Neuronal stem cell (in vitro differentiated cells): Measurements from ENCODE around the gene RTBDN.
"Not testable (repeated sequence)": the region's sequence is repeated elsewhere in the genome, so short reads cannot be mapped to it uniquely, and the experiment has no call there.

Experiments used
- DNase-seq: peaks from one replicate; pipeline ENCODE4 v3.0.0-alpha.2; 2013; ENCODE audit warnings: low spot score
- H2AFZ ChIP-seq: one replicate; pipeline ENCODE4 v1.6.1; 2013; ENCODE audit warnings: mild to moderate bottlenecking, low read length, inconsistent platforms
- H2AK5ac ChIP-seq: 2 replicates; pipeline ENCODE4 v1.6.1; 2013; ENCODE audit warnings: low read depth, mild to moderate bottlenecking, inconsistent platforms, low read length, moderate library complexity, mixed read lengths
- H2BK120ac ChIP-seq: 2 replicates; pipeline ENCODE4 v1.6.1; 2013; ENCODE audit warnings: low read depth, mild to moderate bottlenecking, inconsistent platforms, low read length, moderate library complexity, mixed read lengths
- H2BK12ac ChIP-seq: one replicate; pipeline ENCODE4 v1.6.1; 2013; ENCODE audit warnings: low read length, inconsistent platforms
- H2BK15ac ChIP-seq: 2 replicates; pipeline ENCODE4 v1.6.1; 2013; ENCODE audit warnings: mild to moderate bottlenecking, low read length, inconsistent platforms, mixed read lengths
- H2BK5ac ChIP-seq: one replicate; pipeline ENCODE4 v1.6.1; 2013; ENCODE audit warnings: inconsistent platforms, mild to moderate bottlenecking, low read length, moderate library complexity
- H3K14ac ChIP-seq: one replicate; pipeline ENCODE4 v1.6.1; 2013; ENCODE audit warnings: low read length, inconsistent platforms
- H3K18ac ChIP-seq: 2 replicates; pipeline ENCODE4 v1.6.1; 2013; ENCODE audit warnings: low read length, inconsistent platforms
- H3K23ac ChIP-seq: 2 replicates; pipeline ENCODE4 v1.6.1; 2013; ENCODE audit warnings: low read depth, mild to moderate bottlenecking, mixed read lengths, low read length, inconsistent platforms; ENCODE audit not compliant: poor library complexity
- H3K27ac ChIP-seq: replicated peaks from 3 replicates; pipeline ENCODE4 v1.5.1; 2013; ENCODE audit warnings: low read length, inconsistent platforms
- H3K27me3 ChIP-seq, 3 experiments: 2 replicates each; pipeline ENCODE4 v1.6.1; 2013; ENCODE audit warnings: low read length in 3 of 3, mild to moderate bottlenecking in 2 of 3, inconsistent platforms in 1 of 3, low read depth in 1 of 3, mixed read lengths in 1 of 3, moderate library complexity in 1 of 3; ENCODE audit not compliant: control insufficient read depth in 3 of 3, insufficient read depth in 3 of 3
- H3K36me3 ChIP-seq, 2 donors: replicated peaks in 1 of 2; 2 replicates each; pipeline ENCODE4 v1.6.1; 2013; ENCODE audit warnings: low read length in 2 of 2; ENCODE audit not compliant: control insufficient read depth in 2 of 2, insufficient read depth in 2 of 2
- H3K4ac ChIP-seq: 2 replicates; pipeline ENCODE4 v1.6.1; 2013; ENCODE audit warnings: inconsistent platforms, mild to moderate bottlenecking, low read length, moderate library complexity
- H3K4me1 ChIP-seq, 2 donors: 1 replicate in 1 of 2; 2 replicates in 1 of 2; pipeline ENCODE4 v1.6.1; 2013; ENCODE audit warnings: low read length in 2 of 2, low read depth in 1 of 2; ENCODE audit not compliant: control insufficient read depth in 2 of 2, insufficient read depth in 1 of 2
- H3K4me2 ChIP-seq: one replicate; pipeline ENCODE4 v1.6.1; 2013; ENCODE audit warnings: mild to moderate bottlenecking, low read length, inconsistent platforms; ENCODE audit not compliant: insufficient read depth, poor library complexity, severe bottlenecking
- H3K4me3 ChIP-seq, 2 donors: 2 replicates each; pipeline ENCODE4 v1.5.1; 2013; ENCODE audit warnings: low read length in 2 of 2, mild to moderate bottlenecking in 2 of 2, inconsistent platforms in 1 of 2, moderate library complexity in 1 of 2
- H3K79me1 ChIP-seq: one replicate; pipeline ENCODE4 v1.6.1; 2013; ENCODE audit warnings: low read depth, mild to moderate bottlenecking, inconsistent platforms, low read length, moderate library complexity
- H3K9ac ChIP-seq: one replicate; pipeline ENCODE4 v1.6.1; 2013; ENCODE audit warnings: mild to moderate bottlenecking, low read depth, low read length, inconsistent platforms; ENCODE audit not compliant: poor library complexity
- H3K9me3 ChIP-seq, 2 donors: replicated peaks in 1 of 2; 2 replicates each; pipeline versions ENCODE3 to v1.6.1; 2013; ENCODE audit warnings: low read length in 2 of 2, mild to moderate bottlenecking in 2 of 2, inconsistent platforms in 1 of 2, low read depth in 1 of 2, mixed read lengths in 1 of 2, moderate library complexity in 1 of 2; ENCODE audit not compliant: control insufficient read depth in 2 of 2, insufficient read depth in 1 of 2
- H4K8ac ChIP-seq: one replicate; pipeline ENCODE4 v1.6.1; 2013; ENCODE audit warnings: low read depth, mild to moderate bottlenecking, inconsistent platforms, low read length, moderate library complexity
- H4K91ac ChIP-seq: one replicate; pipeline ENCODE4 v1.6.1; 2013; ENCODE audit warnings: low read length, low read depth, mild to moderate bottlenecking, inconsistent platforms; ENCODE audit not compliant: poor library complexity
- WGBS, 2 donors: extraction: QIAGEN DNeasy Blood & Tissue Kit; methylation state at CpG; one replicate each; pipeline ENCODE4 v1.1.7; 2013; ENCODE audit warnings: missing lambda C conversion rate in 2 of 2, mixed read lengths in 1 of 2; ENCODE audit not compliant: insufficient read length in 2 of 2, insufficient replicate concordance in 1 of 2; ENCODE audit errors: extremely low coverage in 2 of 2; 5-methylcytosine and 5-hydroxymethylcytosine counted together

Gene RTBDN

GRCh38 chr19:12847159-12848139 lies 13.1 kb upstream of the RTBDN start:
- H3K23ac ChIP-seq: peak overlapping the region; percentile 37
- H3K27ac ChIP-seq: no peak overlapping the region
- peaks cover 3% of the 10 kb centered on the region for H3K79me1 ChIP-seq
- H3K18ac ChIP-seq: peak overlapping the region; percentile 61
- no peak overlapping the region for H2BK5ac ChIP-seq
- peak overlapping the region; percentile 23 for H3K4me2 ChIP-seq
- H3K27me3 ChIP-seq: peaks cover 0 to 2% (median 0%) of the 10 kb centered on the region in 3 experiments
- WGBS, 2 donors: no CpG with 5 or more reads among the region's 69 CpGs
- peak overlapping the region; percentile 86 for H3K9ac ChIP-seq
- no peak overlapping the region for H3K14ac ChIP-seq
- DNase-seq: peak; percentile 86
- H2AFZ ChIP-seq: peak overlapping the region; percentile 71
- H4K8ac ChIP-seq: no peak overlapping the region
- H3K4me1 ChIP-seq: peaks cover 0 to 5% of the 10 kb centered on the region in 2 donors
- peaks cover 9 to 13% of the 10 kb centered on the region in 2 donors for H3K36me3 ChIP-seq
- H3K9me3 ChIP-seq: no peaks in the 10 kb centered on the region
- H2BK12ac ChIP-seq: no peak overlapping the region
- no peak overlapping the region for H4K91ac ChIP-seq
- no peak overlapping the region for H2BK120ac ChIP-seq
- H3K4me3 ChIP-seq: peak overlapping the region in 1 of 2 donors; percentile 2
- H2AK5ac ChIP-seq: peak overlapping the region; percentile 23
- no peak overlapping the region for H2BK15ac ChIP-seq
- no peak overlapping the region for H3K4ac ChIP-seq

GRCh38 chr19:12846613-12847012 lies 12.2 kb upstream of the RTBDN start:
- not testable (repeated sequence) for H3K4ac ChIP-seq, H3K9me3 ChIP-seq, H2AFZ ChIP-seq, H3K23ac ChIP-seq, H3K27me3 ChIP-seq, DNase-seq, H3K4me1 ChIP-seq, H2BK5ac ChIP-seq, H4K8ac ChIP-seq, H3K79me1 ChIP-seq, H3K4me3 ChIP-seq, H3K14ac ChIP-seq, H3K4me2 ChIP-seq, H2BK15ac ChIP-seq, H4K91ac ChIP-seq, H2BK120ac ChIP-seq, H3K27ac ChIP-seq, H3K9ac ChIP-seq, H3K18ac ChIP-seq, H2AK5ac ChIP-seq, H2BK12ac ChIP-seq
- WGBS, 2 donors: no CpG with 5 or more reads among the region's 7 CpGs
- H3K36me3 ChIP-seq: peaks cover 4 to 11% of the 10 kb centered on the region in 2 donors

- no peak overlapping the region for H3K14ac ChIP-seq
- H3K4me2 ChIP-seq: no peak overlapping the region
- peaks cover 6 to 18% of the 10 kb centered on the region in 2 donors for H3K4me1 ChIP-seq
These were observed 9.8 kb upstream of the RTBDN start for GRCh38 chr19:12843999-12844732.

GRCh38 chr19:12843328-12843727 lies 8.9 kb upstream of the RTBDN start:
- Histone ChIP-seq H4K91ac (no peak overlapping the region), H2AFZ (no peak overlapping the region), H3K79me1 (no peaks in the 10 kb centered on the region), H3K4ac (no peak overlapping the region), H2AK5ac (no peak overlapping the region), H2BK5ac (no peak overlapping the region), H2BK120ac (no peak overlapping the region), H4K8ac (no peak overlapping the region), H2BK15ac (no peak overlapping the region), H3K18ac (no peak overlapping the region), H3K27ac (no peak overlapping the region), H3K9ac (no peak overlapping the region), H3K23ac (no peak overlapping the region), H3K9me3 (no peaks in the 10 kb centered on the region), H3K36me3 (peaks cover 0 to 8% of the 10 kb centered on the region in 2 donors), H3K27me3 (peaks cover 0 to 2% (median 0%) of the 10 kb centered on the region in 3 experiments), H3K4me3 (no peak overlapping the region), H2BK12ac (no peak overlapping the region), H3K14ac (no peak overlapping the region), H3K4me1 (peaks cover 10 to 20% of the 10 kb centered on the region in 2 donors), H3K4me2 (no peak overlapping the region)
- DNase-seq: no peak
- no CpG with 5 or more reads among the region's 11 CpGs for WGBS, 2 donors

More at GRCh38 chr19:12843999-12844732, 9.8 kb upstream of the RTBDN start:
- no peak overlapping the region for H2BK12ac ChIP-seq
- H3K27me3 ChIP-seq: peaks cover 0 to 2% (median 0%) of the 10 kb centered on the region in 3 experiments
- no peak overlapping the region for H3K9ac ChIP-seq
- no peak overlapping the region for H2BK15ac ChIP-seq
- H2AFZ ChIP-seq: no peak overlapping the region
- H3K4me3 ChIP-seq: no peak overlapping the region
- H3K23ac ChIP-seq: no peak overlapping the region
- no peaks in the 10 kb centered on the region for H3K9me3 ChIP-seq
- no peak overlapping the region for H2BK120ac ChIP-seq
- no peak overlapping the region for H2BK5ac ChIP-seq
- no peaks in the 10 kb centered on the region for H3K79me1 ChIP-seq
- H4K8ac ChIP-seq: no peak overlapping the region
- DNase-seq: no peak
- no peak overlapping the region for H3K4ac ChIP-seq
- no peak overlapping the region for H2AK5ac ChIP-seq
- no peak overlapping the region for H3K27ac ChIP-seq
- no CpG with 5 or more reads among the region's 3 CpGs for WGBS, 2 donors
- peaks cover 4 to 11% of the 10 kb centered on the region in 2 donors for H3K36me3 ChIP-seq
- H4K91ac ChIP-seq: no peak overlapping the region
- no peak overlapping the region for H3K18ac ChIP-seq
